Stimulated activated CD8-positive, alpha-beta memory T cell treated with anti-CD3 and anti-CD28 coated beads, Interleukin-15, amount 100 ng/mL, for 1 hour (primary cell): ENCODE results near the gene STARD3.
"Not testable (repeated sequence)": the region's sequence is repeated elsewhere in the genome, so short reads cannot be mapped to it uniquely, and the experiment has no call there.

Experiments
- DNase-seq: peaks from one replicate; pipeline ENCODE4 v3.0.0-alpha.2; 2020; ENCODE audit warnings: low read depth

Gene STARD3

GRCh38 chr17:39695089-39695474 is 58.1 kb downstream of the STARD3 start:
- DNase-seq, result no peak

- no peak for DNase-seq
Observed at GRCh38 chr17:39696731-39697130, 59.8 kb downstream of the STARD3 start.

GRCh38 chr17:39697961-39698360 is 61.0 kb downstream of the STARD3 start:
- no peak for DNase-seq

GRCh38 chr17:39699157-39699817 is 62.3 kb downstream of the STARD3 start:
- DNase-seq, result not testable (repeated sequence)

- no peak for DNase-seq
Observed at GRCh38 chr17:39699818-39700147, 62.8 kb downstream of the STARD3 start, which contains the start of gene ERBB2. ERBB2 (plus strand) TSS chr17:39700064; CDS start chr17:39700239, 175 bp downstream.

- no peak for DNase-seq
Observed at GRCh38 chr17:39700148-39700987, 63.4 kb downstream of the STARD3 start.

GRCh38 chr17:39701012-39701783 is 64.3 kb downstream of the STARD3 start:
- DNase-seq, result no peak

GRCh38 chr17:39701784-39702422 is 65.0 kb downstream of the STARD3 start:
- DNase-seq, result no peak

GRCh38 chr17:39702901-39703893 is 66.3 kb downstream of the STARD3 start:
- DNase-seq, result no peak

GRCh38 chr17:39703913-39704312 is 67.0 kb downstream of the STARD3 start:
- DNase-seq, result no peak

- DNase-seq, result no peak
Observed at GRCh38 chr17:39704821-39705551, 68.0 kb downstream of the STARD3 start.

GRCh38 chr17:39705786-39706348 is 68.9 kb downstream of the STARD3 start:
- no peak for DNase-seq

- no peak for DNase-seq
Observed at GRCh38 chr17:39706383-39706782, 69.4 kb downstream of the STARD3 start.

GRCh38 chr17:39706921-39707337 is 70.0 kb downstream of the STARD3 start:
- no peak for DNase-seq

GRCh38 chr17:39709319-39709997 is 72.5 kb downstream of the STARD3 start:
- no peak for DNase-seq

GRCh38 chr17:39709998-39710964 is 73.3 kb downstream of the STARD3 start:
- no peak for DNase-seq

- DNase-seq, result not testable (repeated sequence)
Observed at GRCh38 chr17:39711071-39711470, 74.1 kb downstream of the STARD3 start.

- no peak for DNase-seq
Observed at GRCh38 chr17:39711851-39712250, 74.9 kb downstream of the STARD3 start.
